Liver (tissue), 3 donors: ENCODE results near the gene SLC25A21.

ENCODE experiments used
- CTCF ChIP-seq: fragments of 150-350 bp; IDR thresholded peaks from 2 replicates; pipeline ENCODE4 v1.5.1; 2017; ENCODE audit warnings: improper control_type of control experiment, low read depth, low read length; ENCODE audit not compliant: missing input control
- RAD21 ChIP-seq, 2 donors: IDR thresholded peaks; 2 replicates each; pipeline ENCODE4 v1.6.1; 2016; ENCODE audit warnings: antibody characterized with exemption in 2 of 2, mild to moderate bottlenecking in 2 of 2
- REST ChIP-seq: IDR thresholded peaks from 2 replicates; pipeline ENCODE4 v1.6.1; 2016; ENCODE audit warnings: antibody characterized with exemption, mild to moderate bottlenecking
- YY1 ChIP-seq: IDR thresholded peaks from 2 replicates; pipeline ENCODE4 v1.6.1; 2016; ENCODE audit warnings: antibody characterized with exemption, mild to moderate bottlenecking
- donor health status: healthy.
- donor health status: healthy.

- TF ChIP-seq REST (no peak), CTCF (no peak), RAD21 (IDR thresholded peaks at IDR 0.05) (no peak), YY1 (no peak)
Measured at GRCh38 chr14:37157987-37158386, 14.4 kb downstream of the SLC25A21 start.
